Effector memory CD4-positive, alpha-beta T cell (primary cell): ENCODE data around the gene EXTL1.

Experiments
- DNase-seq, 3 donors: peaks; one replicate each; pipeline ENCODE4 v3.0.0-alpha.2; 2020
- H3K27ac ChIP-seq: 2 replicates; pipeline ENCODE4 v1.7.0; 2013; ENCODE audit warnings: mild to moderate bottlenecking, low read length, moderate library complexity; ENCODE audit not compliant: insufficient read depth, poor library complexity, severe bottlenecking
- H3K27me3 ChIP-seq: replicated peaks from 2 replicates; pipeline ENCODE4 v1.7.0; 2013; ENCODE audit warnings: mild to moderate bottlenecking, low read length; ENCODE audit not compliant: insufficient read depth, control insufficient read depth, poor library complexity, severe bottlenecking
- H3K36me3 ChIP-seq: 2 replicates; pipeline ENCODE4 v1.7.0; 2013; ENCODE audit warnings: mild to moderate bottlenecking, low read length, moderate library complexity; ENCODE audit not compliant: control insufficient read depth, insufficient read depth
- H3K4me1 ChIP-seq: 2 replicates; pipeline ENCODE4 v1.7.0; 2013; ENCODE audit warnings: low read length, mild to moderate bottlenecking; ENCODE audit not compliant: control insufficient read depth, insufficient read depth, poor library complexity, severe bottlenecking
- H3K4me3 ChIP-seq: 2 replicates; pipeline ENCODE4 v1.7.0; 2013; ENCODE audit warnings: low read length, low read depth, mild to moderate bottlenecking; ENCODE audit not compliant: insufficient read depth, poor library complexity, severe bottlenecking
- H3K9me3 ChIP-seq: 2 replicates; pipeline ENCODE4 v1.7.0; 2013; ENCODE audit warnings: mild to moderate bottlenecking, low read length, moderate library complexity; ENCODE audit not compliant: control insufficient read depth

Gene EXTL1

GRCh38 chr1:26023826-26024225 lies 2.3 kb downstream of the EXTL1 start:
- Histone ChIP-seq H3K9me3 (no peaks in the 10 kb centered on the region), H3K4me1 (no peaks in the 10 kb centered on the region), H3K4me3 (no peak overlapping the region), H3K27ac (no peak overlapping the region), H3K27me3 (no peaks in the 10 kb centered on the region), H3K36me3 (no peaks in the 10 kb centered on the region)
- DNase-seq: no peak

GRCh38 chr1:26025060-26025459 lies 3.5 kb downstream of the EXTL1 start:
- Histone ChIP-seq H3K4me3 (no peak overlapping the region), H3K27me3 (no peaks in the 10 kb centered on the region), H3K4me1 (no peaks in the 10 kb centered on the region), H3K36me3 (no peaks in the 10 kb centered on the region), H3K9me3 (no peaks in the 10 kb centered on the region), H3K27ac (no peak overlapping the region)
- no peak for DNase-seq

DNA sequence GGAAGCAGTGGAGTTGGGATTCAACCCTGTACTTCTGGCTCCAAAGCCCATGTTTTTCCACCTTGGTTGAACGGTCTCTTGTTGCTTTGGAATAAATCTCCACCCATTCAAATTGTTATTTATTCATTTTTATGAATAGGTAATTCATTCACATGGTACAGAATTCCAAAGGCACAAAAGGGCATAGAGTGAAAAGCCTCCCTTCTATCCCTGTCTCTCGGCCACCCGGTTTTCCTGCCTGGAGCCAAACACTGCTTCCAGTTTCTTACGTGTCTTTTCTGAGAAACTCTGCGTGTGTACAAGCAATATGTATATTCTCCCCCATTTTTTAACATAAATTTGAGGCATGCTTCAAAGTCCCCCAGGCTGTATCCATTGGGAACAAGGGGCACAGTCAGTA lies 3.9 kb downstream of the EXTL1 start:
- H3K27me3 ChIP-seq: no peaks in the 10 kb centered on the region
- no peaks in the 10 kb centered on the region for H3K9me3 ChIP-seq
- no peak for DNase-seq
- H3K36me3 ChIP-seq: no peaks in the 10 kb centered on the region
- H3K4me3 ChIP-seq: no peak overlapping the region
- H3K4me1 ChIP-seq: no peaks in the 10 kb centered on the region
- no peak overlapping the region for H3K27ac ChIP-seq

DNA sequence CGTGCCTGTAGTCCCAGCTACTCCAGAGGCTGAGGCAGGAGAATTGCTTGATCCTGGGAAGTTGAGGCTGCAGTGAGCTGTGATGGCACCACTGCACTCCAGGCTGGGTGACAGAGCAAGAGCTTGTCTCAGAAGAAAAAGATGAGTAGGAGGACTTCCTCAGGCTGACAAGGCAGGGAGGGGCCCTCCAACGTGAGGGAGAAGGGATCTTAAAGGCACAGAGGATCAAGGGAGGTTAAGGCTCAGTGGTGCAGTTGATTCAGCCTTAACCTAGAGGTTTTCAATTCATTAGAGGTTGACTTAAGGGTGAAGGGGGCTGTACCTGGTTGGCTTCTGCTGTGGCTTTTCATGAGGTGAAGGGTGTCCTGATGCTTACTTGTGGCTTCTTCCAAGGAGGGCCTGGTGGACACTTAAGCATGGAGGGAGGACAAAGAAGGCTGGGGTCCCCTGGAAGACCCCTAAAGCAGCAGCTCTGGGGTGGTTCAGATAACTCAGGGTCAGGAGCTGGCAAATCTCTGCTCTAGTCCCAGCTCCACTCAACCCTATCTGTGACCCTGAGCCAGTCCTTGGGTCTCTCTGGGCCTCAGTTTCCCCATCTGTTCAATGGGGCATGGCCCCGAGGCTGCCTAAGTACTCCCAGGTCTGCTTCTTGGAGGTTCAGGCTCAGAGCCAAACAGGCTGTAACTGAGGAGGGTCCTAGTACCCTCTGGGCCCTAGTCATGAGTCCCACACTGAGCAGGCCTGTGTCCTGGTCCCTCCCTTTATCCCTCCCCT lies 6.3 kb downstream of the EXTL1 start:
- Histone ChIP-seq H3K9me3 (no peaks in the 10 kb centered on the region), H3K4me1 (no peaks in the 10 kb centered on the region), H3K27me3 (no peaks in the 10 kb centered on the region), H3K36me3 (no peaks in the 10 kb centered on the region), H3K4me3 (no peak overlapping the region), H3K27ac (no peak overlapping the region)
- no peak for DNase-seq

DNA sequence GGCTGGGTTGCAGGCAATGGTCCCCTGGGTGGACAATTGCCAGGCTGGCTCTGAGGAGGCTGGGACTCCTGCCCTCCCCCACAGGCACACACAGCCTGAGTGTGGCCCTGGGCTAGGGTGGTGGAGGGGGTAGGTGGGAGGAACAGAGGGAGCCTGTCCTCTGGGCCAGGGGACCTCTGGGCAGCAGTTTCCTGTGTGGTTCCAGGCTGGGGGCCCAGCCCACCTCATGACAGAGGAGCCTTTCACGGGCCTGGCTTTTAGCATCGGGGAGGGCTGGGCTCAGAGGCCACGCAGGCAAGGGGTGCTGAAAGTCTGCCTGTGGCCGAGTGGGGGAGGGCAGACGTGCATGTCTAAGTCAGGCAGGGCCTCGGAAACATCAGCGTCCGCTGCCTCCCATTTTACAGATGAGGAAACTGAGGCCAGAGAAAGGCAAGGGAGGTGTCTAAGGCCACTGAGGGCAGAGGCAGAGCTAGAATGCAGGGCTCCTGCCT lies 7.0 kb downstream of the EXTL1 start:
- Histone ChIP-seq H3K9me3 (no peaks in the 10 kb centered on the region), H3K27me3 (no peaks in the 10 kb centered on the region), H3K36me3 (no peaks in the 10 kb centered on the region), H3K4me1 (no peaks in the 10 kb centered on the region), H3K27ac (no peak overlapping the region), H3K4me3 (no peak overlapping the region)
- no peak for DNase-seq

- Histone ChIP-seq H3K9me3 (no peaks in the 10 kb centered on the region), H3K36me3 (no peaks in the 10 kb centered on the region), H3K27ac (no peak overlapping the region), H3K4me1 (no peaks in the 10 kb centered on the region), H3K4me3 (no peak overlapping the region), H3K27me3 (no peaks in the 10 kb centered on the region)
- no peak for DNase-seq
These were observed 7.7 kb downstream of the EXTL1 start for GRCh38 chr1:26029054-26029863.

GRCh38 chr1:26029864-26030481 lies 8.4 kb downstream of the EXTL1 start:
- peaks cover 4% of the 10 kb centered on the region for H3K4me1 ChIP-seq
- DNase-seq: no peak
- no peaks in the 10 kb centered on the region for H3K27me3 ChIP-seq
- H3K9me3 ChIP-seq: no peaks in the 10 kb centered on the region
- no peak overlapping the region for H3K27ac ChIP-seq
- no peak overlapping the region for H3K4me3 ChIP-seq
- no peaks in the 10 kb centered on the region for H3K36me3 ChIP-seq

- Histone ChIP-seq H3K4me3 (no peak overlapping the region), H3K27ac (no peak overlapping the region), H3K4me1 (peaks cover 9% of the 10 kb centered on the region), H3K9me3 (no peaks in the 10 kb centered on the region), H3K36me3 (no peaks in the 10 kb centered on the region), H3K27me3 (no peaks in the 10 kb centered on the region)
- no peak for DNase-seq
These were observed 9.6 kb downstream of the EXTL1 start for GRCh38 chr1:26031196-26031595.

DNA sequence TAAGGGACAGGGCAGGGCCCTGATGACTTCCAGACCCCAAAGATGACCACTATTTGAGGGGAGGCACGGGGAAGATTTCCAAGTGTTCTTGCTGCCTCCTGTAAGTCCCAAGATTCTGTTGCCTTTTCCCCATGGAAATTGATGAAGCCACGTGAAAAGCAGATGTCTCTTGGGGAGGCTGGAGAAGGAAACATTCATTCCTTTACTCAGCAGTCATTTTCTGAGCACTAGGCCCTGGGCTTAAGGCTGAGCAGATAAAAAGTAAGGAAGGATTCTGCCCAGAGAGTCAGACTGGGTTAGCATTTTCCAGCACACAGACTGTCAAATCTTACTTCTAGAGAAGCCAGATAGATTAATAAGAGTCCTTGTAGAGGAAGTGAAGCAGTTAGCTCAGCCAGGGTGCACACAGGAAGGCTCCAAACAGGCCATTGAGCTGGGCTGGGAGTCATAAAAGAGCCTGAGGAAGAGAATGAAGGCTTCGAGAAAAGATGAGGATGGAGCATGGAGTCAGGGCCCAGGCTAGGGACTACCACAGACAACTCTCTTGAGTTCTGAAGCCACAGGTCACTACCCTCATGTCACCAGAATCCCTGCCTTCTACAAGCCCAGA lies 10.1 kb downstream of the EXTL1 start:
- no peak for DNase-seq
- peaks cover 9% of the 10 kb centered on the region for H3K4me1 ChIP-seq
- no peak overlapping the region for H3K27ac ChIP-seq

More for the DNA sequence above, 10.1 kb downstream of the EXTL1 start:
- Histone ChIP-seq H3K27me3 (no peaks in the 10 kb centered on the region), H3K4me3 (no peak overlapping the region), H3K36me3 (no peaks in the 10 kb centered on the region), H3K9me3 (no peaks in the 10 kb centered on the region)
